Gastroesophageal sphincter (tissue), 3 donors: ENCODE results near the gene SLC25A52.

Source experiments
- CTCF ChIP-seq, 4 experiments: fragments of 200-600 bp in 2 of 4; fragments of 450-650 bp in 2 of 4; sonication (generic) in 1 of 4; IDR thresholded peaks; one replicate each; pipeline ENCODE4 v1.5.1; 2017 to 2019; ENCODE audit warnings: antibody characterized with exemption in 4 of 4, mild to moderate bottlenecking in 2 of 4, moderate library complexity in 2 of 4
- EP300 ChIP-seq: sonication (generic); formaldehyde crosslinking; IDR thresholded peaks from one replicate; pipeline ENCODE4 v1.6.1; 2017; ENCODE audit warnings: antibody characterized with exemption, mild to moderate bottlenecking
- POLR2A ChIP-seq, 2 donors: fragments of 450-650 bp; IDR thresholded peaks; one replicate each; pipeline ENCODE4 v1.6.1; 2017; ENCODE audit warnings: antibody characterized with exemption in 2 of 2, mild to moderate bottlenecking in 2 of 2, moderate library complexity in 1 of 2
- POLR2AphosphoS5 ChIP-seq: sonication (generic); formaldehyde crosslinking; IDR thresholded peaks from one replicate; pipeline ENCODE4 v1.6.1; 2017; ENCODE audit warnings: antibody characterized with exemption

GRCh38 chr18:31789409-31789808, 28.7 kb upstream of the SLC25A52 start:
- TF ChIP-seq POLR2AphosphoS5 (no peak), POLR2A (IDR thresholded peaks at IDR 0.05) (no peak), CTCF (IDR thresholded peaks at IDR 0.05) (no peak), EP300 (no peak)
